ENCODE results near the gene IQSEC1. TPM values are rescaled to one million over a fixed set of nuclear protein-coding genes. Genes with fewer than 3 reads are reported as not detected.

Gene IQSEC1
- total and polyA plus RNA-seq, 2 donors (not counting 1 experiment from before 2014, with no cell fraction given), result 4.3 to 18.2 TPM

DNA sequence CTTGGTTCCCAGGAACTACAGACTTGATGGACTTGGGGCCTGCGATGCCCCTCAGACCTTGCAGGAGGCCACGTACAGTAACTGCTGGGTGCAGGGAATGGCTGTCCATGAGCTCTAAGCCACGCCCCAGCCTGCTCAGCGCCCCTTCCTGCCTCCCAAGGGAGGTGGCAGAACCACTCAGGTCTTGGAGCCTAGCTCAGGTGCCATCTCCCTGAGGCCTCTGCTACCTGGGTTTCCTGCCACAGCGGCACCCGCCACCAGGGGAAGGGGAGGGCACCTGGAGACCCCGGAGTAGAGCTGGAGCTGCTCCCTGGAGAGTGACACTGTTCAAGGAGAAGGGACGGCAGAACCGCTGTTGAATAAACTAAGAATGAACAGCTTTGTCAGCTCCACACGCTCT, 154.0 kb downstream of the IQSEC1 start:
- no peak for DNase-seq (ENCODE audit: low read depth in 2 of 2)
- H3K36me3 ChIP-seq (ENCODE audit: control insufficient read depth, insufficient read depth, low read length), result peaks cover 5% of the 10 kb centered on the region
- H3K27me3 ChIP-seq (ENCODE audit: control insufficient read depth, insufficient read depth, low read length), result no peaks in the 10 kb centered on the region
- H3K79me2 ChIP-seq (ENCODE audit: control insufficient read depth, insufficient read depth, low read length), result no peaks in the 10 kb centered on the region
- no peak overlapping the region for H3K4me3 ChIP-seq (replicated peaks in 1 of 4; ENCODE audit: control extremely low read depth in 1 of 4, insufficient read depth in 1 of 4, low read depth in 3 of 4, low read length in 4 of 4)
- no peak overlapping the region for H2AFZ ChIP-seq (ENCODE audit: low read length)
- no peak overlapping the region for H3K27ac ChIP-seq (ENCODE audit: insufficient read depth, low read length)
- no peak overlapping the region for H3K9ac ChIP-seq (ENCODE audit: insufficient read depth, low read length)
- no peaks in the 10 kb centered on the region for H3K4me1 ChIP-seq (ENCODE audit: control insufficient read depth, extremely low read depth, insufficient read depth, low read length)
- H3K4me2 ChIP-seq (ENCODE audit: extremely low read depth, insufficient read depth, low read length), result no peak overlapping the region
- H4K20me1 ChIP-seq (ENCODE audit: control insufficient read depth, extremely low read depth, insufficient read depth, low read length), result no peaks in the 10 kb centered on the region
- TF ChIP-seq, protein P1, sequence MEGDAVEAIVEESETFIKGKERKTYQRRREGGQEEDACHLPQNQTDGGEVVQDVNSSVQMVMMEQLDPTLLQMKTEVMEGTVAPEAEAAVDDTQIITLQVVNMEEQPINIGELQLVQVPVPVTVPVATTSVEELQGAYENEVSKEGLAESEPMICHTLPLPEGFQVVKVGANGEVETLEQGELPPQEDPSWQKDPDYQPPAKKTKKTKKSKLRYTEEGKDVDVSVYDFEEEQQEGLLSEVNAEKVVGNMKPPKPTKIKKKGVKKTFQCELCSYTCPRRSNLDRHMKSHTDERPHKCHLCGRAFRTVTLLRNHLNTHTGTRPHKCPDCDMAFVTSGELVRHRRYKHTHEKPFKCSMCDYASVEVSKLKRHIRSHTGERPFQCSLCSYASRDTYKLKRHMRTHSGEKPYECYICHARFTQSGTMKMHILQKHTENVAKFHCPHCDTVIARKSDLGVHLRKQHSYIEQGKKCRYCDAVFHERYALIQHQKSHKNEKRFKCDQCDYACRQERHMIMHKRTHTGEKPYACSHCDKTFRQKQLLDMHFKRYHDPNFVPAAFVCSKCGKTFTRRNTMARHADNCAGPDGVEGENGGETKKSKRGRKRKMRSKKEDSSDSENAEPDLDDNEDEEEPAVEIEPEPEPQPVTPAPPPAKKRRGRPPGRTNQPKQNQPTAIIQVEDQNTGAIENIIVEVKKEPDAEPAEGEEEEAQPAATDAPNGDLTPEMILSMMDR (conservative IDR thresholded peaks at IDR 0.05 in 1 of 2, IDR thresholded peaks at IDR 0.05 in 1 of 2; ENCODE audit: low read depth in 1 of 2, low read length in 2 of 2), result no peak
- no peak for TF ChIP-seq EZH2 (IDR thresholded peaks at IDR 0.05; ENCODE audit: low read length, missing control alignments)
- no peaks in the 10 kb centered on the region for H3K9me3 ChIP-seq (ENCODE audit: control insufficient read depth, insufficient read depth, low read depth, low read length)

DNA sequence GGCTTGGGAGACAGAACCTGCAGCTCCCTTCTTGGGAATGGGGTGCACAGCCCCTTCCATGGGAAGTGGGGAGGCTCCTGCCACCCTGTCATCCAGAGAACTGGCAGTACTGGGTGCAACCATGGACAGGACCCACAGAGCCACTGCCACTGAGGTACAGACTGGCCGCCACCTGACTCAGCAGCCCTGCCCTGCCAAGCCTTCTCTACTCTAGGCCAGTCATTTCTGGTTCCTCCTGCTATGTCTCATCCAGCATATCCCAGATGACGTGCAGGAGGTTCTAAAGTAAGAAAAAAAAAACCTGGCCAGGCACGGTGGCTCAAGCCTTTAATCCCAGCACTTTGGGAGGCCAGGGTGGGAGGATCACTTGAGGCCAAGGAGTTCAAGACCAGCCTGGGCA, 155.0 kb downstream of the IQSEC1 start:
- Histone ChIP-seq H3K27me3 (ENCODE audit: control insufficient read depth, insufficient read depth, low read length) (no peaks in the 10 kb centered on the region), H3K9me3 (ENCODE audit: control insufficient read depth, insufficient read depth, low read depth, low read length) (no peaks in the 10 kb centered on the region), H3K27ac (ENCODE audit: insufficient read depth, low read length) (no peak overlapping the region), H4K20me1 (ENCODE audit: control insufficient read depth, extremely low read depth, insufficient read depth, low read length) (no peaks in the 10 kb centered on the region), H3K4me3 (replicated peaks in 1 of 4; ENCODE audit: control extremely low read depth in 1 of 4, insufficient read depth in 1 of 4, low read depth in 3 of 4, low read length in 4 of 4) (no peak overlapping the region), H3K4me1 (ENCODE audit: control insufficient read depth, extremely low read depth, insufficient read depth, low read length) (no peaks in the 10 kb centered on the region), H3K4me2 (ENCODE audit: extremely low read depth, insufficient read depth, low read length) (no peak overlapping the region), H3K9ac (ENCODE audit: insufficient read depth, low read length) (no peak overlapping the region), H3K36me3 (ENCODE audit: control insufficient read depth, insufficient read depth, low read length) (peaks cover 4% of the 10 kb centered on the region), H3K79me2 (ENCODE audit: control insufficient read depth, insufficient read depth, low read length) (no peaks in the 10 kb centered on the region), H2AFZ (ENCODE audit: low read length) (no peak overlapping the region)
- no peak for TF ChIP-seq EZH2 (IDR thresholded peaks at IDR 0.05; ENCODE audit: low read length, missing control alignments)
- TF ChIP-seq, protein P1 (conservative IDR thresholded peaks at IDR 0.05 in 1 of 2, IDR thresholded peaks at IDR 0.05 in 1 of 2; ENCODE audit: low read depth in 1 of 2, low read length in 2 of 2), result no peak
- no peak for DNase-seq (ENCODE audit: low read depth in 2 of 2)

DNA sequence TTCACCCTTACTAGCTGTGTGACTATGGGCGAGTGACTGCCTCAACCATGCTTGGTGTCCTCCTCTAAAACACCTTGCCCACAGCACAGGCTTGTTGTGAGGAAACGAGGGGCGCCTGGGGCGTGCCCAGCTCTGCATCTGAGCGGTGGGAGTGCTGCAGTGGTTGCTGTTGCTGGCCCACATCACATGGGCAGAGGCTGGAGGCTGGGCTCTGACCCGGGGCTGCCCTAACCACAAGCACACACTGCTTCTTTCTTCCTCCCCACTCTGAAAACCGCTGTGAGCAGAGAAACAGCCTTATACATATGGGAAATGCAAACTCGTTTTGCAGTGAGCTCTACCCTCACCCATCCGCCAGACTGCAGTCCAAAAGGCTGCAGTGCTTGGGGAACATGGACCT, 157.1 kb downstream of the IQSEC1 start:
- H3K9me3 ChIP-seq (ENCODE audit: control insufficient read depth, insufficient read depth, low read depth, low read length), result no peaks in the 10 kb centered on the region
- no peaks in the 10 kb centered on the region for H4K20me1 ChIP-seq (ENCODE audit: control insufficient read depth, extremely low read depth, insufficient read depth, low read length)
- H3K9ac ChIP-seq (ENCODE audit: insufficient read depth, low read length), result no peak overlapping the region
- no peak for DNase-seq (ENCODE audit: low read depth in 2 of 2)
- no peak for TF ChIP-seq EZH2 (IDR thresholded peaks at IDR 0.05; ENCODE audit: low read length, missing control alignments)
- TF ChIP-seq, protein P1 (conservative IDR thresholded peaks at IDR 0.05 in 1 of 2, IDR thresholded peaks at IDR 0.05 in 1 of 2; ENCODE audit: low read depth in 1 of 2, low read length in 2 of 2), result no peak
- no peak overlapping the region for H3K27ac ChIP-seq (ENCODE audit: insufficient read depth, low read length)
- no peak overlapping the region for H2AFZ ChIP-seq (ENCODE audit: low read length)
- H3K4me2 ChIP-seq (ENCODE audit: extremely low read depth, insufficient read depth, low read length), result no peak overlapping the region
- no peaks in the 10 kb centered on the region for H3K79me2 ChIP-seq (ENCODE audit: control insufficient read depth, insufficient read depth, low read length)
- H3K4me1 ChIP-seq (ENCODE audit: control insufficient read depth, extremely low read depth, insufficient read depth, low read length), result no peaks in the 10 kb centered on the region
- peaks cover 5% of the 10 kb centered on the region for H3K36me3 ChIP-seq (ENCODE audit: control insufficient read depth, insufficient read depth, low read length)
- no peak overlapping the region for H3K4me3 ChIP-seq (replicated peaks in 1 of 4; ENCODE audit: control extremely low read depth in 1 of 4, insufficient read depth in 1 of 4, low read depth in 3 of 4, low read length in 4 of 4)
- no peaks in the 10 kb centered on the region for H3K27me3 ChIP-seq (ENCODE audit: control insufficient read depth, insufficient read depth, low read length)
